HL-60 (cell line): ENCODE data around the gene USO1.

Source experiments
- CTCF ChIP-seq: IDR thresholded peaks from one replicate; pipeline ENCODE4 v1.5.1; 2011; ENCODE audit warnings: low read length, control low read depth, inconsistent platforms; ENCODE audit not compliant: insufficient read depth
- POLR2AphosphoS5 ChIP-seq: IDR thresholded peaks from 2 replicates; pipeline ENCODE4 v1.6.1; 2012; ENCODE audit warnings: low read depth
- TF ChIP-seq, protein P1 (sequence below): IDR thresholded peaks from 2 replicates; pipeline ENCODE4 v1.6.1; 2012; ENCODE audit warnings: low read depth; ENCODE audit not compliant: insufficient replicate concordance

- TF ChIP-seq CTCF, result no peak
- no peak for TF ChIP-seq POLR2AphosphoS5
- TF ChIP-seq, protein P1, sequence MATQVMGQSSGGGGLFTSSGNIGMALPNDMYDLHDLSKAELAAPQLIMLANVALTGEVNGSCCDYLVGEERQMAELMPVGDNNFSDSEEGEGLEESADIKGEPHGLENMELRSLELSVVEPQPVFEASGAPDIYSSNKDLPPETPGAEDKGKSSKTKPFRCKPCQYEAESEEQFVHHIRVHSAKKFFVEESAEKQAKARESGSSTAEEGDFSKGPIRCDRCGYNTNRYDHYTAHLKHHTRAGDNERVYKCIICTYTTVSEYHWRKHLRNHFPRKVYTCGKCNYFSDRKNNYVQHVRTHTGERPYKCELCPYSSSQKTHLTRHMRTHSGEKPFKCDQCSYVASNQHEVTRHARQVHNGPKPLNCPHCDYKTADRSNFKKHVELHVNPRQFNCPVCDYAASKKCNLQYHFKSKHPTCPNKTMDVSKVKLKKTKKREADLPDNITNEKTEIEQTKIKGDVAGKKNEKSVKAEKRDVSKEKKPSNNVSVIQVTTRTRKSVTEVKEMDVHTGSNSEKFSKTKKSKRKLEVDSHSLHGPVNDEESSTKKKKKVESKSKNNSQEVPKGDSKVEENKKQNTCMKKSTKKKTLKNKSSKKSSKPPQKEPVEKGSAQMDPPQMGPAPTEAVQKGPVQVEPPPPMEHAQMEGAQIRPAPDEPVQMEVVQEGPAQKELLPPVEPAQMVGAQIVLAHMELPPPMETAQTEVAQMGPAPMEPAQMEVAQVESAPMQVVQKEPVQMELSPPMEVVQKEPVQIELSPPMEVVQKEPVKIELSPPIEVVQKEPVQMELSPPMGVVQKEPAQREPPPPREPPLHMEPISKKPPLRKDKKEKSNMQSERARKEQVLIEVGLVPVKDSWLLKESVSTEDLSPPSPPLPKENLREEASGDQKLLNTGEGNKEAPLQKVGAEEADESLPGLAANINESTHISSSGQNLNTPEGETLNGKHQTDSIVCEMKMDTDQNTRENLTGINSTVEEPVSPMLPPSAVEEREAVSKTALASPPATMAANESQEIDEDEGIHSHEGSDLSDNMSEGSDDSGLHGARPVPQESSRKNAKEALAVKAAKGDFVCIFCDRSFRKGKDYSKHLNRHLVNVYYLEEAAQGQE, result no peak
Observed at GRCh38 chr4:75727073-75727472, 2.7 kb downstream of the USO1 start.
